Esophagus (tissue), 2 donors: ENCODE data around the gene CUL4A. TPM values are rescaled to one million over a fixed set of nuclear protein-coding genes. Genes with fewer than 3 reads are reported as not detected.
"Not testable (repeated sequence)": the region's sequence is repeated elsewhere in the genome, so short reads cannot be mapped to it uniquely, and the experiment has no call there.

Experiments
- H3K27ac ChIP-seq, 2 donors: one replicate each; pipeline ENCODE4 v1.5.1; 2013; ENCODE audit warnings: low read depth in 2 of 2, mild to moderate bottlenecking in 2 of 2, inconsistent platforms in 1 of 2, low read length in 1 of 2, moderate library complexity in 1 of 2
- H3K27me3 ChIP-seq, 2 donors: one replicate each; pipeline ENCODE4 v1.6.1; 2013; ENCODE audit warnings: low read length in 2 of 2, control low read depth in 1 of 2, mild to moderate bottlenecking in 1 of 2; ENCODE audit not compliant: insufficient read depth in 2 of 2, control insufficient read depth in 1 of 2
- H3K36me3 ChIP-seq, 2 donors: one replicate each; pipeline ENCODE4 v1.6.1; 2013; ENCODE audit warnings: low read length in 1 of 2; ENCODE audit not compliant: control insufficient read depth in 2 of 2, insufficient read depth in 2 of 2
- H3K4me1 ChIP-seq, 2 donors: one replicate each; pipeline ENCODE4 v1.6.1; 2013; ENCODE audit warnings: low read length in 1 of 2; ENCODE audit not compliant: control insufficient read depth in 2 of 2, insufficient read depth in 2 of 2
- H3K4me3 ChIP-seq, 2 donors: one replicate each; pipeline ENCODE4 v1.5.1; 2013; ENCODE audit warnings: low read length in 2 of 2, mild to moderate bottlenecking in 2 of 2, low read depth in 1 of 2, moderate library complexity in 1 of 2
- H3K9me3 ChIP-seq, 2 donors: one replicate each; pipeline ENCODE4 v1.6.1; 2013; ENCODE audit warnings: mild to moderate bottlenecking in 2 of 2, low read depth in 1 of 2, low read length in 1 of 2, moderate library complexity in 1 of 2; ENCODE audit not compliant: control insufficient read depth in 2 of 2, insufficient read depth in 1 of 2
- WGBS, 2 donors: extraction: QIAGEN DNeasy Blood & Tissue Kit; methylation state at CpG; one replicate each; pipeline ENCODE4 v1.1.7; 2013; 5-methylcytosine and 5-hydroxymethylcytosine counted together
- polyA plus RNA-seq, 2 donors: library from polyadenylated mRNA; stranded (reverse); fragments of 200-250 nt; gene quantifications; one replicate each; pipeline ENCODE4 v1.2.3, GENCODE V29; 2013
- donor health status: healthy with polysubstance abuse.
- donor health status: Bipolar disorder and iron deficiency.

Gene CUL4A
- polyA plus RNA-seq, 2 donors, result 21.0 to 31.2 TPM

GRCh38 chr13:113231306-113232207, 22.1 kb downstream of the CUL4A start:
- Histone ChIP-seq H3K4me3 (no peak overlapping the region), H3K9me3 (no peaks in the 10 kb centered on the region), H3K4me1 (no peaks in the 10 kb centered on the region), H3K36me3 (peaks cover 17 to 33% of the 10 kb centered on the region in 2 donors), H3K27me3 (no peaks in the 10 kb centered on the region), H3K27ac (no peak overlapping the region)
- 85 to 86% methylated on average over 13 of the region's 14 CpGs for WGBS, 2 donors

GRCh38 chr13:113232208-113233003, 23.0 kb downstream of the CUL4A start:
- H3K27me3 ChIP-seq, result no peaks in the 10 kb centered on the region
- peaks cover 21 to 36% of the 10 kb centered on the region in 2 donors for H3K36me3 ChIP-seq
- no peak overlapping the region for H3K27ac ChIP-seq
- 84 to 85% methylated on average over 16 to 17 of the region's 18 CpGs for WGBS, 2 donors
- H3K4me3 ChIP-seq, result no peak overlapping the region
- H3K4me1 ChIP-seq, result no peaks in the 10 kb centered on the region
- H3K9me3 ChIP-seq, result no peaks in the 10 kb centered on the region

DNA sequence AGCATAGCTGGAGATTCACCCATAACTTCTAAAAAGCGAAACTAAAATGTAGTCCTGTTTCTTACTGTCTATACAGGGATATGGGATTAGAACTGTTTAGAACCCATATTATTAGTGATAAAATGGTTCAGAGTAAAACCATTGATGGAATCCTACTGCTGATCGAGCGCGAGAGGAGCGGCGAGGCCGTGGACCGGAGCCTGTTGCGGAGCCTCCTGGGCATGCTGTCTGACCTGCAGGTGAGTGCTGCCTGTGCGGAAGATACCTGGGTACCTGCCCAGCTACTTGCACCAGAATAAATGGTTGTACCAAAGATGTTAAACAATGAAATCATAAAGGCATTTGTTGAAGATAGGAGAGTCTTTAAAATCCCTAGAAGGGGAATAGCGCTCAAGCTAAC, 23.7 kb downstream of the CUL4A start:
- H3K4me3 ChIP-seq, result no peak overlapping the region
- H3K36me3 ChIP-seq, result peaks cover 19 to 33% of the 10 kb centered on the region in 2 donors
- whole genome bisulfite sequencing, 2 donors, result 97 to 98% methylated on average over 11 of the region's 11 CpGs

GRCh38 chr13:113238536-113238935, 29.1 kb downstream of the CUL4A start:
- Histone ChIP-seq H3K27ac (no peak overlapping the region), H3K27me3 (no peaks in the 10 kb centered on the region), H3K36me3 (peaks cover 10 to 22% of the 10 kb centered on the region in 2 donors), H3K4me3 (no peak overlapping the region), H3K4me1 (no peaks in the 10 kb centered on the region), H3K9me3 (no peaks in the 10 kb centered on the region)
- 81 to 84% methylated on average over 4 of the region's 4 CpGs for WGBS, 2 donors

More for the DNA sequence above, 23.7 kb downstream of the CUL4A start:
- no peaks in the 10 kb centered on the region for H3K4me1 ChIP-seq
- H3K27ac ChIP-seq, result no peak overlapping the region
- H3K9me3 ChIP-seq, result no peaks in the 10 kb centered on the region
- H3K27me3 ChIP-seq, result no peaks in the 10 kb centered on the region

GRCh38 chr13:113239357-113239756, 29.9 kb downstream of the CUL4A start:
- Histone ChIP-seq H3K36me3 (peaks cover 8 to 26% of the 10 kb centered on the region in 2 donors), H3K27me3 (no peaks in the 10 kb centered on the region), H3K27ac (no peak overlapping the region), H3K9me3 (no peaks in the 10 kb centered on the region), H3K4me1 (no peaks in the 10 kb centered on the region), H3K4me3 (no peak overlapping the region)
- 92 to 93% methylated on average over 15 of the region's 15 CpGs for WGBS, 2 donors

- Histone ChIP-seq H3K27me3 (no peaks in the 10 kb centered on the region), H3K9me3 (no peaks in the 10 kb centered on the region), H3K36me3 (peaks cover 5 to 23% of the 10 kb centered on the region in 2 donors), H3K4me3 (no peak overlapping the region), H3K27ac (no peak overlapping the region), H3K4me1 (no peaks in the 10 kb centered on the region)
- 87 to 90% methylated on average over 6 of the region's 6 CpGs for WGBS, 2 donors
Observed at GRCh38 chr13:113239986-113240385, 30.6 kb downstream of the CUL4A start.

- WGBS, 2 donors, result 84 to 90% methylated on average over 8 of the region's 8 CpGs
- not testable (repeated sequence) for H3K9me3 ChIP-seq, H3K27ac ChIP-seq, H3K4me1 ChIP-seq, H3K4me3 ChIP-seq, H3K27me3 ChIP-seq
- peaks cover 5 to 20% of the 10 kb centered on the region in 2 donors for H3K36me3 ChIP-seq
Observed at GRCh38 chr13:113241623-113242022, 32.2 kb downstream of the CUL4A start.

DNA sequence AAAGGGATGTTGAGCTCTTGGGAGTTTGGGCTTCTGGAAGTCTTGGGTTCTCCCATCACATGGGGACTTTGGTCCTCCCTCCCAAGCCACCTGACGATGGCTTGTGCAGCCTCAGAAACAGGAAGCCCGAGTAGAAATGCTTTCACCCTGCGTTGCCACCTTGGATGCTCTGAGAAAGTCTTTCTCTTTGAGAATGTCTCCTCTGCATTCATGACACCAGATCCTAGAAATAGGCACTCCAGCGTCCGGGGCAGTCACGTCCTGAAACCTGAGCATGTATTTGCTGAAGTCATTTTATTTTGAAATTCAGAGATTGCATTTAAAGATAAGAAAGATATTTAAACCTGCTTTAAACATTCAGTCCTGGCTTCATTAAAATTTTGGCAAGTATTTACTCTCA, 34.4 kb downstream of the CUL4A start:
- WGBS, 2 donors, result 83 to 88% methylated on average over 6 of the region's 6 CpGs
- H3K36me3 ChIP-seq, result peaks cover 0 to 28% of the 10 kb centered on the region in 2 donors
- H3K4me3 ChIP-seq, result no peak overlapping the region
- no peak overlapping the region for H3K27ac ChIP-seq
- no peaks in the 10 kb centered on the region for H3K27me3 ChIP-seq
- H3K4me1 ChIP-seq, result no peaks in the 10 kb centered on the region
- no peaks in the 10 kb centered on the region for H3K9me3 ChIP-seq

DNA sequence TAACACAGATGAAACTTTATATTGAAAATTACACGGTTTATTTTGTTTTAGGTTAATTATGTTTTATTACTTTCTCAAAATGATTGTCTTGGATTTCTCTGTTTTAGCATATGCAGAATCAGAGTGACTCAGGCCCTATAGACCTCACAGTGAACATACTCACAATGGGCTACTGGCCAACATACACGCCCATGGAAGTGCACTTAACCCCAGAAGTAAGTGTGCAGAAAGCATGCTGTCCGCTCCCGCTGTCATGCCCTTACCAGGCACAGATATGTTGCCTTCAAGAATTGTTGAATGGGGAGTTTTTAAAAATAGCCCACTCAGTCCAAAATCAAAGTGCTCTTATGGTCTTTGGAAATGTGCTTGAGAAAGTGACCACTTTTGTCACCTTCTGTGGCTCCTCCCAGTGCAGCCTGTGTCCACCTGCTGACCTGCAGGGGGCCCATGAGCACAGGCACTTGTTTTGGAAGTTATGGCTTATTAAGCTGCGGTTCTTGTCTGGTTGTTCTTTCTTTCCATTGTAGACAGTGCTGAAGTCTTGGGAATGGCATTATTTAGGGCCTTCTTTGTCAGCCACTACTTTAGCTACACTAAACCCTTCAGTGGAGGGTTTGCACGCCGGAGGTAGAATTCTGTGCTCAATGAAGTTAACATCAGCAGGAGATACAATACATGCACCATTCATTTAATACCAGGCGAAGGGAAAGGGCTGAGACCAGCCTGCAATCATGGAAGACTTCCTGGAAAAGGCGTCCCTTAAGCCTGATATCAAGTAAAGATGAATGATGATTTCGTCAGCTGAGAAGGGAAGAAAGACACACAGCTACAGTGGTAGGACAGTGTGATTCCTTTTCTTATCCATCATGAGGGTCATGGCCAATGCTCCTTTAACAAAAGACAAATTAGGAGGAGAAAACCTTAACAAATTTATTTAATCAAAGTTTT, 36.7 kb downstream of the CUL4A start:
- no peak overlapping the region for H3K4me3 ChIP-seq
- no peaks in the 10 kb centered on the region for H3K9me3 ChIP-seq
- no peaks in the 10 kb centered on the region for H3K4me1 ChIP-seq
- no peak overlapping the region for H3K27ac ChIP-seq
- no peaks in the 10 kb centered on the region for H3K27me3 ChIP-seq
- 75 to 84% methylated on average over 10 of the region's 10 CpGs for WGBS, 2 donors
- H3K36me3 ChIP-seq, result peaks cover 0 to 35% of the 10 kb centered on the region in 2 donors
